ENCODE data around the gene PLCG1.

- TF ChIP-seq, protein P1, sequence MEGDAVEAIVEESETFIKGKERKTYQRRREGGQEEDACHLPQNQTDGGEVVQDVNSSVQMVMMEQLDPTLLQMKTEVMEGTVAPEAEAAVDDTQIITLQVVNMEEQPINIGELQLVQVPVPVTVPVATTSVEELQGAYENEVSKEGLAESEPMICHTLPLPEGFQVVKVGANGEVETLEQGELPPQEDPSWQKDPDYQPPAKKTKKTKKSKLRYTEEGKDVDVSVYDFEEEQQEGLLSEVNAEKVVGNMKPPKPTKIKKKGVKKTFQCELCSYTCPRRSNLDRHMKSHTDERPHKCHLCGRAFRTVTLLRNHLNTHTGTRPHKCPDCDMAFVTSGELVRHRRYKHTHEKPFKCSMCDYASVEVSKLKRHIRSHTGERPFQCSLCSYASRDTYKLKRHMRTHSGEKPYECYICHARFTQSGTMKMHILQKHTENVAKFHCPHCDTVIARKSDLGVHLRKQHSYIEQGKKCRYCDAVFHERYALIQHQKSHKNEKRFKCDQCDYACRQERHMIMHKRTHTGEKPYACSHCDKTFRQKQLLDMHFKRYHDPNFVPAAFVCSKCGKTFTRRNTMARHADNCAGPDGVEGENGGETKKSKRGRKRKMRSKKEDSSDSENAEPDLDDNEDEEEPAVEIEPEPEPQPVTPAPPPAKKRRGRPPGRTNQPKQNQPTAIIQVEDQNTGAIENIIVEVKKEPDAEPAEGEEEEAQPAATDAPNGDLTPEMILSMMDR (conservative IDR thresholded peaks at IDR 0.05; ENCODE audit: low read depth, low read length) = peak; percentile 96
- TF ChIP-seq EZH2 (IDR thresholded peaks at IDR 0.05; ENCODE audit: low read length, unreplicated experiment) (no peak), EZH2phosphoT487 (IDR thresholded peaks at IDR 0.05; ENCODE audit: borderline replicate concordance, low read length) (no peak)
Observed at GRCh38 chr20:41095110-41095969, 42.0 kb upstream of the PLCG1 start.

All from PC-3 (cell line).